H9 (cell line): Measurements from ENCODE around the gene KRT222. TPM values are rescaled to one million over a fixed set of nuclear protein-coding genes. Genes with fewer than 3 reads are reported as not detected.

Experiments
- DNase-seq: peaks from one replicate; pipeline ENCODE4 v3.0.0-alpha.2; 2017
- H2AFZ ChIP-seq: one replicate; pipeline ENCODE4 v1.6.1; 2013; ENCODE audit warnings: mild to moderate bottlenecking, low read length, control low read depth, moderate library complexity
- H2AK5ac ChIP-seq: 2 replicates; pipeline ENCODE4 v1.6.1; 2013; ENCODE audit warnings: low read length, control low read depth, mixed read lengths; ENCODE audit not compliant: insufficient read length
- H2BK120ac ChIP-seq: one replicate; pipeline ENCODE4 v1.6.1; 2013; ENCODE audit warnings: low read depth, mild to moderate bottlenecking, low read length, control low read depth, inconsistent platforms; ENCODE audit not compliant: poor library complexity, severe bottlenecking
- H2BK12ac ChIP-seq: 2 replicates; pipeline ENCODE4 v1.6.1; 2013; ENCODE audit warnings: low read length, control low read depth, mixed read lengths, low read depth; ENCODE audit not compliant: insufficient read length
- H2BK15ac ChIP-seq: 2 replicates; pipeline ENCODE4 v1.6.1; 2013; ENCODE audit warnings: low read depth, low read length, control low read depth
- H2BK20ac ChIP-seq: one replicate; pipeline ENCODE4 v1.6.1; 2013; ENCODE audit warnings: low read depth, mild to moderate bottlenecking, low read length, control low read depth, inconsistent platforms; ENCODE audit not compliant: poor library complexity, severe bottlenecking
- H2BK5ac ChIP-seq: 2 replicates; pipeline ENCODE4 v1.6.1; 2013; ENCODE audit warnings: low read length, control low read depth, mixed read lengths; ENCODE audit not compliant: insufficient read length
- H3K14ac ChIP-seq: 2 replicates; pipeline ENCODE4 v1.6.1; 2013; ENCODE audit warnings: low read length, control low read depth; ENCODE audit not compliant: insufficient read depth
- H3K18ac ChIP-seq: 2 replicates; pipeline ENCODE4 v1.6.1; 2013; ENCODE audit warnings: low read depth, mild to moderate bottlenecking, mixed read lengths, low read length, control low read depth; ENCODE audit not compliant: insufficient read length
- H3K23ac ChIP-seq: 2 replicates; pipeline ENCODE4 v1.6.1; 2013; ENCODE audit warnings: low read length, control low read depth, mixed read lengths, low read depth; ENCODE audit not compliant: insufficient read length
- H3K23me2 ChIP-seq: 2 replicates; pipeline ENCODE4 v1.6.1; 2013; ENCODE audit warnings: low read depth, mild to moderate bottlenecking, mixed read lengths, low read length, control low read depth; ENCODE audit not compliant: insufficient read length, poor library complexity, severe bottlenecking
- H3K27ac ChIP-seq: 2 replicates; pipeline ENCODE4 v1.5.1; 2013; ENCODE audit warnings: low read length, control low read depth, mixed read lengths, low read depth; ENCODE audit not compliant: insufficient read length
- H3K27me3 ChIP-seq: 2 replicates; pipeline ENCODE4 v1.6.1; 2013; ENCODE audit warnings: low read length, control low read depth, inconsistent platforms; ENCODE audit not compliant: insufficient read depth
- H3K4ac ChIP-seq: 2 replicates; pipeline ENCODE4 v1.6.1; 2013; ENCODE audit warnings: low read depth, mild to moderate bottlenecking, control low read depth, inconsistent platforms, low read length, moderate library complexity
- H3K4me1 ChIP-seq: 2 replicates; pipeline ENCODE4 v1.6.1; 2013; ENCODE audit warnings: low read length, control low read depth, inconsistent platforms; ENCODE audit not compliant: insufficient read depth
- H3K4me2 ChIP-seq: 2 replicates; pipeline ENCODE4 v1.6.1; 2013; ENCODE audit warnings: low read length, control low read depth, mixed read lengths; ENCODE audit not compliant: insufficient read length, insufficient read depth
- H3K56ac ChIP-seq: 2 replicates; pipeline ENCODE4 v1.6.1; 2013; ENCODE audit warnings: low read depth, mild to moderate bottlenecking, mixed read lengths, low read length, control low read depth; ENCODE audit not compliant: insufficient read length
- H3K79me1 ChIP-seq: 2 replicates; pipeline ENCODE4 v1.6.1; 2013; ENCODE audit warnings: low read depth, mild to moderate bottlenecking, moderate library complexity, low read length, control low read depth, inconsistent platforms; ENCODE audit not compliant: insufficient read depth, poor library complexity, severe bottlenecking
- H3K79me2 ChIP-seq: 2 replicates; pipeline ENCODE4 v1.6.1; 2013; ENCODE audit warnings: low read length, control low read depth, inconsistent platforms; ENCODE audit not compliant: insufficient read depth
- H3K9ac ChIP-seq: 2 replicates; pipeline ENCODE4 v1.6.1; 2013; ENCODE audit warnings: low read length, control low read depth, mixed read lengths; ENCODE audit not compliant: insufficient read length; ENCODE audit errors: extremely low read depth
- H3K9me3 ChIP-seq: one replicate; pipeline ENCODE4 v1.6.1; 2013; ENCODE audit warnings: low read depth, low read length, inconsistent platforms; ENCODE audit not compliant: control insufficient read depth
- H3T11ph ChIP-seq: one replicate; pipeline ENCODE4 v1.6.1; 2013; ENCODE audit warnings: mild to moderate bottlenecking, low read length, control low read depth, inconsistent platforms
- H4K20me1 ChIP-seq: one replicate; pipeline ENCODE4 v1.6.1; 2013; ENCODE audit not compliant: control insufficient read depth, insufficient read length, insufficient read depth
- H4K5ac ChIP-seq: 2 replicates; pipeline ENCODE4 v1.6.1; 2013; ENCODE audit warnings: low read depth, mild to moderate bottlenecking, mixed read lengths, low read length, control low read depth; ENCODE audit not compliant: insufficient read length
- H4K8ac ChIP-seq: replicated peaks from 2 replicates; pipeline ENCODE4 v1.6.1; 2013; ENCODE audit warnings: low read length, control low read depth, mixed read lengths, low read depth; ENCODE audit not compliant: insufficient read length
- H4K91ac ChIP-seq: 2 replicates; pipeline ENCODE4 v1.6.1; 2013; ENCODE audit warnings: low read depth, mild to moderate bottlenecking, moderate library complexity, mixed read lengths, low read length, control low read depth; ENCODE audit not compliant: insufficient read length
- H3K27ac Mint-ChIP-seq, 3 experiments: 2 replicates in 2 of 3; 3 replicates in 1 of 3; pipeline ENCODE4 v1.8.0; 2020 to 2021; ENCODE audit warnings: mixed read lengths in 3 of 3, mild to moderate bottlenecking in 1 of 3, moderate library complexity in 1 of 3
- H3K27me3 Mint-ChIP-seq: 2 replicates; pipeline ENCODE4 v1.8.0; 2021; ENCODE audit warnings: low read depth, mild to moderate bottlenecking, moderate library complexity, mixed read lengths
- H3K36me3 Mint-ChIP-seq, 3 experiments: 2 replicates in 2 of 3; 3 replicates in 1 of 3; pipeline ENCODE4 v1.8.0; 2020 to 2021; ENCODE audit warnings: low read depth in 3 of 3, mixed read lengths in 3 of 3; ENCODE audit not compliant: insufficient read depth in 1 of 3
- H3K4me1 Mint-ChIP-seq, 2 experiments: 2 replicates each; pipeline ENCODE4 v1.8.0; 2020; ENCODE audit warnings: mixed read lengths in 2 of 2
- H3K4me3 Mint-ChIP-seq, 2 experiments: 2 replicates in 1 of 2; 3 replicates in 1 of 2; pipeline ENCODE4 v1.8.0; 2020 to 2021; ENCODE audit warnings: mild to moderate bottlenecking in 2 of 2, mixed read lengths in 2 of 2, moderate library complexity in 1 of 2
- H3K9me3 Mint-ChIP-seq, 2 experiments: 2 replicates in 1 of 2; 3 replicates in 1 of 2; pipeline ENCODE4 v1.8.0; 2020; ENCODE audit warnings: mild to moderate bottlenecking in 2 of 2, mixed read lengths in 2 of 2, moderate library complexity in 1 of 2
- WGBS: extraction: QIAGEN DNeasy Blood & Tissue Kit; methylation state at CpG from one replicate; pipeline ENCODE4 v1.1.7; 2013; ENCODE audit warnings: missing lambda C conversion rate, low lambda C conversion rate, mixed read lengths; ENCODE audit not compliant: insufficient read length; ENCODE audit errors: extremely low coverage; 5-methylcytosine and 5-hydroxymethylcytosine counted together
- total RNA-seq: library from RNA; stranded (reverse); gene quantifications from 2 replicates; pipeline ENCODE4 v1.2.1, GENCODE V29; 2021
- TF ChIP-seq, protein P1 (sequence below): fragments of 200-600 bp; sonication (generic); conservative IDR thresholded peaks from 3 replicates; pipeline ENCODE4 v1.8.0; 2021; ENCODE audit warnings: antibody characterized with exemption, mild to moderate bottlenecking

Gene KRT222
- total RNA-seq, 1 experiment from 2014 or later, result 0.13 TPM

DNA sequence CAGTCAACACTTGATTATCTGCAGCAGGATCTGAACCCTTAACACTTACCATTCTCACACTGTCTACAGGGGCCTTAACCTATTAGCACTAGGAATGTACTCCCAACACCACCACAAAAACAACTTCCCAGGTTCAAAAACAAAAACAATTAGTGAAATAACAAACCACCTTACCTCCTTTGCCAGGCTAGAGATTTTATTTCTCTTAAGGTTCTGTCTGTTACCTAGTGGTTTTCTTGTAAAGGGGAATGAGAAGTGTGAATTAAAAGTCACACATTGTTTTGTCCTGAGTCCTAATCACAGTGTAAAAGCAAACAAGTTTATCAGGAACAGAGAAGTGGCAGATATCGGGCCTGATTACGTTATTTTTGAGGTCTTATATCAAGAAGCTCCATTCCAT lies 27.0 kb downstream of the KRT222 start:
- H3K27ac ChIP-seq, result no peak overlapping the region
- WGBS, result no CpG with 5 or more reads among the region's 2 CpGs
- no peaks in the 10 kb centered on the region for H4K20me1 ChIP-seq
- H2BK20ac ChIP-seq, result no peak overlapping the region
- H4K91ac ChIP-seq, result no peak overlapping the region
- H3K14ac ChIP-seq, result no peak overlapping the region
- no peaks in the 10 kb centered on the region; the same call in 1 of the 2 replicates for H3K79me2 ChIP-seq
- Mint-ChIP-seq H3K4me3 (no peak overlapping the region), H3K36me3 (peaks cover 36 to 80% (median 71%) of the 10 kb centered on the region in 3 experiments; a peak in 6 of 7 replicates), H3K9me3 (no peaks in the 10 kb centered on the region), H3K4me1 (no peaks in the 10 kb centered on the region), H3K27ac (peak overlapping the region in 2 of 3 experiments; percentile 1 to 10; a peak in 2 of 7 replicates), H3K27me3 (no peaks in the 10 kb centered on the region)
- no peaks in the 10 kb centered on the region for H3K9me3 ChIP-seq
- H3K4ac ChIP-seq, result no peak overlapping the region
- no peak overlapping the region for H4K5ac ChIP-seq
- H2BK120ac ChIP-seq, result no peak overlapping the region
- TF ChIP-seq, protein P1, sequence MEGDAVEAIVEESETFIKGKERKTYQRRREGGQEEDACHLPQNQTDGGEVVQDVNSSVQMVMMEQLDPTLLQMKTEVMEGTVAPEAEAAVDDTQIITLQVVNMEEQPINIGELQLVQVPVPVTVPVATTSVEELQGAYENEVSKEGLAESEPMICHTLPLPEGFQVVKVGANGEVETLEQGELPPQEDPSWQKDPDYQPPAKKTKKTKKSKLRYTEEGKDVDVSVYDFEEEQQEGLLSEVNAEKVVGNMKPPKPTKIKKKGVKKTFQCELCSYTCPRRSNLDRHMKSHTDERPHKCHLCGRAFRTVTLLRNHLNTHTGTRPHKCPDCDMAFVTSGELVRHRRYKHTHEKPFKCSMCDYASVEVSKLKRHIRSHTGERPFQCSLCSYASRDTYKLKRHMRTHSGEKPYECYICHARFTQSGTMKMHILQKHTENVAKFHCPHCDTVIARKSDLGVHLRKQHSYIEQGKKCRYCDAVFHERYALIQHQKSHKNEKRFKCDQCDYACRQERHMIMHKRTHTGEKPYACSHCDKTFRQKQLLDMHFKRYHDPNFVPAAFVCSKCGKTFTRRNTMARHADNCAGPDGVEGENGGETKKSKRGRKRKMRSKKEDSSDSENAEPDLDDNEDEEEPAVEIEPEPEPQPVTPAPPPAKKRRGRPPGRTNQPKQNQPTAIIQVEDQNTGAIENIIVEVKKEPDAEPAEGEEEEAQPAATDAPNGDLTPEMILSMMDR, result no peak
- DNase-seq, result no peak
- no peaks in the 10 kb centered on the region for H3K23me2 ChIP-seq
- H3K79me1 ChIP-seq, result peaks cover 5% of the 10 kb centered on the region
- H2AK5ac ChIP-seq, result no peak overlapping the region
- no peak overlapping the region for H2BK12ac ChIP-seq
- H3T11ph ChIP-seq, result no peak overlapping the region
- H2BK5ac ChIP-seq, result no peak overlapping the region
- H3K4me1 ChIP-seq, result no peaks in the 10 kb centered on the region
- no peak overlapping the region for H3K56ac ChIP-seq
- no peak overlapping the region for H2BK15ac ChIP-seq
- no peak overlapping the region for H4K8ac ChIP-seq
- no peak overlapping the region for H3K4me2 ChIP-seq
- H3K18ac ChIP-seq, result no peak overlapping the region
- no peak overlapping the region for H3K9ac ChIP-seq
- no peak overlapping the region for H3K23ac ChIP-seq
- H3K27me3 ChIP-seq, result no peaks in the 10 kb centered on the region
- H2AFZ ChIP-seq, result no peak overlapping the region
